Fibroblast of lung (primary cell): ENCODE measurements around the gene TIPRL.

Source experiments
- CTCF ChIP-seq, 2 donors: IDR thresholded peaks in 1 of 2; conservative IDR thresholded peaks in 1 of 2; 1 replicate in 1 of 2; 2 replicates in 1 of 2; pipeline ENCODE4 v1.5.1; 2011 to 2012; ENCODE audit warnings: low read length in 2 of 2, control low read depth in 1 of 2, inconsistent platforms in 1 of 2, low read depth in 1 of 2, mild to moderate bottlenecking in 1 of 2
- EZH2 ChIP-seq: IDR thresholded peaks from 2 replicates; pipeline ENCODE4 v1.5.1; 2012; ENCODE audit warnings: low read length, control low read depth, mild to moderate bottlenecking; ENCODE audit errors: missing control alignments

DNA sequence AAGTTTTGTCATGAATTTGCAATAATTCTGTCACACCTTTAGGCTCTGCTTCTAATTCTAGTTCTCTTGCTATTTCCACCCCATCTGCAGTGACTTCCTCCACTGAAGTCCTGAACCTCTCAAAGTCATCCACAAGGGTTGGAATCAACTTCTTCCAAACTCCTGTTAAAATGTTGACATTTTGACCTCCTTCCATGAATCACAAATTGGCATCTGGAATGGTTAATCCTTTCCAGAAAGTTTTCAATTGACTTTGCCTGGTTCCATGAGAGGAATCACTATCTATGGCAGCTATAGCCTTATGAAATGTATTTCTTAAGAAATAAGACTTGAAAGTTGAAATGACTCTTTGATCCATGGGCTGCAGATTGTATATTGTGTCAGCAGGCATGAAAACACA is 27.3 kb downstream of the TIPRL start:
- no peak for TF ChIP-seq CTCF (conservative IDR thresholded peaks at IDR 0.05 in 1 of 2, IDR thresholded peaks at IDR 0.05 in 1 of 2; ENCODE audit: low read depth in 1 of 2, low read length in 2 of 2)
- no peak for TF ChIP-seq EZH2
